ENCODE results near the gene TIPIN.
A peak's percentile ranks its signal among the peaks of the same experiment; 100 is the strongest.

DNA sequence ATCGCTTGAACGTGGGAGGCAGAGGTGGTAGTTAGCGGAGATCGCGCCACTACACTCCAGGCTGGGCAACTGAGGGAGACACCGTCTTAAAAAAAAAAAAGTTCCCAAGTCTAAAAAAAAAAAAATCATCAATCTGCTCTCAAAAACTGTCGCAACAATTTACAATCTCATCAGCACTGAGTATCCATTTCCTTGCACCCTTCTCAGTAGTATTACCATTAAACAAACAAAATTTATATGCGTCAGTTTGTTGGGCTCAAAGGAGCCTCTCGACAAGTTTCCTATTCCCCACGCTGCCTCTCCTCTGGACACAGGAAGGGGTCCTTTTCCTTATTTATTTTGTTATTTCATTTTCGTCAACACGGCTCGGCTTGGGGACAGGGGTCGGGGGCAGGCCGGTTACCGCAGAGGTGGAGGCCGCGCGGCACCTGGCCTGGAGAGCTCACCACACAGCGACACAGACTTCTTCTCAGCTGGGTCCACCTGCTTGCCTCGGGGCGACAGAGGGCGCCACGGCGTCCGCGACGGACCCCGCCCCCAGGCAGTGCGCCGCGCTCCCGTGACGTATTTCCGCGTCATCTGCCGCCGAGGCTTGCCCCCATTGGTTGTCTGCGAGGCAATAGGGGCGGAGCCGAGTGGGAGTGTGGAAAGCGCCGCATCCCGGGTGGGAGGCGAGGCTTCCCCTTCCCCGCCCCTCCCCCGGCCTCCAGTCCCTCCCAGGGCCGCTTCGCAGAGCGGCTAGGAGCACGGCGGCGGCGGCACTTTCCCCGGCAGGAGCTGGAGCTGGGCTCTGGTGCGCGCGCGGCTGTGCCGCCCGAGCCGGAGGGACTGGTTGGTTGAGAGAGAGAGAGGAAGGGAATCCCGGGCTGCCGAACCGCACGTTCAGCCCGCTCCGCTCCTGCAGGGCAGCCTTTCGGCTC, 30.0 kb upstream of the TIPIN start, which contains the start of gene MAP2K1:
- TF ChIP-seq POLR2A (IDR thresholded peaks at IDR 0.05) (peak; percentile 75), POLR2AphosphoS5 (IDR thresholded peaks at IDR 0.05) (peak; percentile 97)
- TF ChIP-seq, protein P1, sequence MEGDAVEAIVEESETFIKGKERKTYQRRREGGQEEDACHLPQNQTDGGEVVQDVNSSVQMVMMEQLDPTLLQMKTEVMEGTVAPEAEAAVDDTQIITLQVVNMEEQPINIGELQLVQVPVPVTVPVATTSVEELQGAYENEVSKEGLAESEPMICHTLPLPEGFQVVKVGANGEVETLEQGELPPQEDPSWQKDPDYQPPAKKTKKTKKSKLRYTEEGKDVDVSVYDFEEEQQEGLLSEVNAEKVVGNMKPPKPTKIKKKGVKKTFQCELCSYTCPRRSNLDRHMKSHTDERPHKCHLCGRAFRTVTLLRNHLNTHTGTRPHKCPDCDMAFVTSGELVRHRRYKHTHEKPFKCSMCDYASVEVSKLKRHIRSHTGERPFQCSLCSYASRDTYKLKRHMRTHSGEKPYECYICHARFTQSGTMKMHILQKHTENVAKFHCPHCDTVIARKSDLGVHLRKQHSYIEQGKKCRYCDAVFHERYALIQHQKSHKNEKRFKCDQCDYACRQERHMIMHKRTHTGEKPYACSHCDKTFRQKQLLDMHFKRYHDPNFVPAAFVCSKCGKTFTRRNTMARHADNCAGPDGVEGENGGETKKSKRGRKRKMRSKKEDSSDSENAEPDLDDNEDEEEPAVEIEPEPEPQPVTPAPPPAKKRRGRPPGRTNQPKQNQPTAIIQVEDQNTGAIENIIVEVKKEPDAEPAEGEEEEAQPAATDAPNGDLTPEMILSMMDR (IDR thresholded peaks at IDR 0.05): peak; percentile 45 to 91 (median 86)

Data from prostate gland (tissue), 2 donors.